B cell (primary cell): Measurements from ENCODE around the gene ZNF214.

Experiments
- CTCF ChIP-seq: fragments of 200-600 bp; IDR thresholded peaks from one replicate; pipeline ENCODE4 v1.8.0; 2022; ENCODE audit warnings: antibody characterized with exemption, mild to moderate bottlenecking
- EZH2 ChIP-seq: IDR thresholded peaks from 2 replicates; pipeline ENCODE4 v1.6.1; 2012; ENCODE audit warnings: borderline replicate concordance, low read depth, mild to moderate bottlenecking, moderate library complexity, low read length; ENCODE audit not compliant: insufficient read depth, poor library complexity, severe bottlenecking

GRCh38 chr11:7050191-7050590 lies 30.0 kb upstream of the ZNF214 start:
- TF ChIP-seq CTCF (no peak), EZH2 (no peak)
